HepG2 (cell line): ENCODE results near the gene SGK1. TPM values are rescaled to one million over a fixed set of nuclear protein-coding genes. Genes with fewer than 3 reads are reported as not detected.

Experiments
- ATF4 ChIP-seq, 2 experiments: fragments of 450-650 bp in 1 of 2; sonication (generic) in 1 of 2; formaldehyde crosslinking; IDR thresholded peaks; 2 replicates each; pipeline versions ENCODE4 v1.5.0 to v1.8.0; 2020 to 2022; ENCODE audit warnings: mild to moderate bottlenecking in 1 of 2, missing genetic modification reagents in 1 of 2
- CEBPG ChIP-seq: IDR thresholded peaks from 2 replicates; pipeline ENCODE4 v1.6.1; 2016
- ELF3 ChIP-seq: IDR thresholded peaks from 2 replicates; pipeline ENCODE4 v1.6.1; 2016; ENCODE audit warnings: missing genetic modification reagents, missing compliant biosample characterization
- ETV5 ChIP-seq: IDR thresholded peaks from 2 replicates; pipeline ENCODE4 v1.6.1; 2018; ENCODE audit warnings: missing biosample characterization, missing genetic modification reagents, inconsistent platforms, borderline replicate concordance
- HHEX ChIP-seq: IDR thresholded peaks from 2 replicates; pipeline ENCODE4 v1.6.1; 2016; ENCODE audit warnings: control low read depth
- KDM2A ChIP-seq: sonication (generic); formaldehyde crosslinking; IDR thresholded peaks from 2 replicates; pipeline ENCODE4 v1.4.0; 2020; ENCODE audit warnings: low read depth, missing genetic modification reagents, borderline replicate concordance
- PATZ1 ChIP-seq: sonication (generic); formaldehyde crosslinking; IDR thresholded peaks from 2 replicates; pipeline ENCODE4 v1.4.0; 2020; ENCODE audit warnings: missing genetic modification reagents
- PPARG ChIP-seq: conservative IDR thresholded peaks from 2 replicates; pipeline ENCODE4 v1.6.1; 2016; ENCODE audit warnings: missing biosample characterization, missing genetic modification reagents
- RXRB ChIP-seq: IDR thresholded peaks from 2 replicates; pipeline ENCODE4 v1.6.1; 2016; ENCODE audit warnings: borderline replicate concordance, missing genetic modification reagents, missing compliant biosample characterization
- SOX13 ChIP-seq, 3 experiments: fragments of 450-650 bp in 1 of 3; sonication (generic) in 1 of 3; formaldehyde crosslinking in 1 of 3; IDR thresholded peaks in 2 of 3; conservative IDR thresholded peaks in 1 of 3; 2 replicates each; pipeline versions ENCODE4 v1.5.0 to v1.6.1; 2016 to 2020; ENCODE audit warnings: antibody characterized with exemption in 1 of 3, mild to moderate bottlenecking in 1 of 3, missing compliant biosample characterization in 1 of 3, missing genetic modification reagents in 1 of 3, moderate library complexity in 1 of 3
- SP1 ChIP-seq, 2 experiments: fragments of 450-650 bp in 1 of 2; sonication (generic) in 1 of 2; formaldehyde crosslinking in 1 of 2; IDR thresholded peaks; 2 replicates each; pipeline versions ENCODE4 v1.4.0 to v1.6.1; 2016 to 2020; ENCODE audit warnings: missing genetic modification reagents in 1 of 2
- STAG1 ChIP-seq: sonication (generic); formaldehyde crosslinking; IDR thresholded peaks from 2 replicates; pipeline ENCODE4 v1.4.0; 2020; ENCODE audit warnings: missing genetic modification reagents
- TCF7 ChIP-seq: sonication (generic); IDR thresholded peaks from 2 replicates; pipeline ENCODE4 v1.6.1; 2016; ENCODE audit warnings: antibody characterized with exemption, low read depth
- XRCC5 ChIP-seq: fragments of 200-400 bp; formaldehyde crosslinking; optimal IDR thresholded peaks from 2 replicates; pipeline ENCODE3; 2017; ENCODE audit warnings: mild to moderate bottlenecking, low read length
- ZBTB33 ChIP-seq: sonication (generic); formaldehyde crosslinking; IDR thresholded peaks from 2 replicates; pipeline ENCODE4 v1.4.0; 2020; ENCODE audit warnings: missing genetic modification reagents
- ZGPAT ChIP-seq: IDR thresholded peaks from 2 replicates; pipeline ENCODE4 v1.6.1; 2016; ENCODE audit warnings: mild to moderate bottlenecking
- ZNF564 ChIP-seq: sonication (generic); formaldehyde crosslinking; IDR thresholded peaks from 2 replicates; pipeline ENCODE4 v1.8.1; 2023; ENCODE audit warnings: mild to moderate bottlenecking, missing genetic modification reagents
- ZNF800 ChIP-seq: sonication (generic); formaldehyde crosslinking; IDR thresholded peaks from 2 replicates; pipeline ENCODE4 v1.4.0; 2020; ENCODE audit warnings: missing genetic modification reagents
- ZSCAN12 ChIP-seq: sonication (generic); formaldehyde crosslinking; IDR thresholded peaks from 2 replicates; pipeline ENCODE4 v1.9.0; 2021; ENCODE audit warnings: mild to moderate bottlenecking, missing genetic modification reagents
- polyA plus RNA-seq, 8 experiments: library from polyadenylated mRNA; depleted of rRNA in 3 of 8; stranded (reverse) in 7 of 8; unstranded in 1 of 8; fragments of >200 nt; fragmentation: Illumina TruSeq in 4 of 8; extraction: Trizol in 4 of 8; gene quantifications; 2 replicates each; pipeline versions ENCODE4 v1.2.1 to v1.2.3, GENCODE V29; 2011 to 2016; ENCODE audit warnings: low read depth in 4 of 8, missing spikeins in 1 of 8, mixed read lengths in 1 of 8; ENCODE audit not compliant: insufficient read depth in 1 of 8
- total RNA-seq, 5 experiments: library from RNA; depleted of rRNA; stranded (reverse); fragments of >200 nt; fragmentation: Illumina TruSeq; extraction: Trizol; gene quantifications; 2 replicates each; pipeline ENCODE4 v1.2.3, GENCODE V29; 2016; ENCODE audit warnings: low read depth in 1 of 5

The SGK1 gene
- total and polyA plus RNA-seq, 2 of the 13 experiments (the other 11 are each of a cell fraction or from before 2014, with no cell fraction given), result 56.1 to 56.2 TPM

GRCh38 chr6:134178161-134179044 is 139.5 kb downstream of the SGK1 start (continued):
- 0 out of 2 replicates have a peak, but pooled peaks have one; percentile 40 for TF ChIP-seq ZGPAT (CRISPR knock-in tag)
- TF ChIP-seq PPARG (CRISPR knock-in tag), result 0 out of 2 replicates have a peak, but pooled peaks have one; percentile 22
- TF ChIP-seq SP1 (IDR thresholded peaks at IDR 0.05), result no peak
- no peak for TF ChIP-seq SP1 (CRISPR knock-in tag; IDR thresholded peaks at IDR 0.05)
- TF ChIP-seq PATZ1, result 0 out of 2 replicates have a peak, but pooled peaks have one; percentile 32
- TF ChIP-seq STAG1 (CRISPR knock-in tag), result peak; percentile 78
- 0 out of 2 replicates have a peak, but pooled peaks have one; percentile 36 for TF ChIP-seq KDM2A (CRISPR knock-in tag)
- TF ChIP-seq SOX13 (IDR thresholded peaks at IDR 0.05), result no peak
- TF ChIP-seq SOX13 (CRISPR knock-in tag; conservative IDR thresholded peaks at IDR 0.05 in 1 of 2, IDR thresholded peaks at IDR 0.05 in 1 of 2), result peak in 1 of 2 experiments; percentile 54; a peak in 1 of 4 replicates
- 0 out of 2 replicates have a peak, but pooled peaks have one; percentile 27 for TF ChIP-seq ZNF800 (CRISPR knock-in tag)
- TF ChIP-seq TCF7, result 0 out of 2 replicates have a peak, but pooled peaks have one; percentile 6
- TF ChIP-seq ZSCAN12, result no peak
- peak; percentile 14; the same call in 1 of the 2 replicates for TF ChIP-seq RXRB (CRISPR knock-in tag)
- no peak for TF ChIP-seq HHEX
- peak; percentile 49; the same call in 1 of the 2 replicates for TF ChIP-seq ELF3 (CRISPR knock-in tag)
- TF ChIP-seq ZBTB33 (CRISPR knock-in tag), result peak; percentile 97
- TF ChIP-seq ZNF564 (CRISPR knock-in tag), result no peak
- TF ChIP-seq XRCC5, result peak; percentile 54
- TF ChIP-seq CEBPG (CRISPR knock-in tag), result 0 out of 2 replicates have a peak, but pooled peaks have one; percentile 5
- TF ChIP-seq ETV5 (CRISPR knock-in tag), result peak; percentile 15; the same call in 1 of the 2 replicates
- peak in 1 of 2 experiments; percentile 43; a peak in 1 of 4 replicates for TF ChIP-seq ATF4 (CRISPR knock-in tag; IDR thresholded peaks at IDR 0.05)
